Measurements from ENCODE around the gene OMP. TPM values are rescaled to one million over a fixed set of nuclear protein-coding genes. Genes with fewer than 3 reads are reported as not detected.
"Not testable (repeated sequence)": the region's sequence is repeated elsewhere in the genome, so short reads cannot be mapped to it uniquely, and the experiment has no call there.

The OMP gene
- total RNA-seq, 1 donor from 2014 or later, result not detected

DNA sequence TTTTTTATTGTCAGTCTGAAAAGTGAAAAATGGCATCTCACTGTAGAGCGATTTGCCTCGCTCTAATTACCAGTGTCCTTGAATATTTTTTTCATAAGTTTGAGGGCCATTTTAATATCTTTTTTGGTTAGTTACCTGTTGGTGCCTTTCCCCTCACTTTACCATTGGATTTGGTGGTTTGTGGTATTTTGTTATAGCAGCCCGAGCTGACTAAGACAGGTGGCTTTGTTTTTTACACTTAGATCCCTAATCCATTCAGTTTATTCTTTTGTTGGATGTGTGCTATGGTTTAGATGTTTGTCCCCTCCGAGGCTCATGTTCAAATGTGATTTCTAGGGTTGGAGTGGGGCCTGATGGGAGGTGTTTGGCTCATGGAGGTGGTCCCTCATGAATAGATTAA, 42.4 kb upstream of the OMP start:
- H3K27me3 Mint-ChIP-seq (ENCODE audit: unreplicated experiment), result peaks cover 6% of the 10 kb centered on the region
- peaks cover 8% of the 10 kb centered on the region for H3K9me3 Mint-ChIP-seq (ENCODE audit: unreplicated experiment)
- H3K4me3 Mint-ChIP-seq (ENCODE audit: unreplicated experiment), result no peak overlapping the region
- H3K4me1 Mint-ChIP-seq (ENCODE audit: low read depth, unreplicated experiment), result peaks cover under 1% of the 10 kb centered on the region
- H3K27ac Mint-ChIP-seq (ENCODE audit: unreplicated experiment), result no peak overlapping the region
- DNase-seq, result no peak
- H3K36me3 Mint-ChIP-seq (ENCODE audit: unreplicated experiment), result peaks cover 6% of the 10 kb centered on the region
- TF ChIP-seq, protein P1, sequence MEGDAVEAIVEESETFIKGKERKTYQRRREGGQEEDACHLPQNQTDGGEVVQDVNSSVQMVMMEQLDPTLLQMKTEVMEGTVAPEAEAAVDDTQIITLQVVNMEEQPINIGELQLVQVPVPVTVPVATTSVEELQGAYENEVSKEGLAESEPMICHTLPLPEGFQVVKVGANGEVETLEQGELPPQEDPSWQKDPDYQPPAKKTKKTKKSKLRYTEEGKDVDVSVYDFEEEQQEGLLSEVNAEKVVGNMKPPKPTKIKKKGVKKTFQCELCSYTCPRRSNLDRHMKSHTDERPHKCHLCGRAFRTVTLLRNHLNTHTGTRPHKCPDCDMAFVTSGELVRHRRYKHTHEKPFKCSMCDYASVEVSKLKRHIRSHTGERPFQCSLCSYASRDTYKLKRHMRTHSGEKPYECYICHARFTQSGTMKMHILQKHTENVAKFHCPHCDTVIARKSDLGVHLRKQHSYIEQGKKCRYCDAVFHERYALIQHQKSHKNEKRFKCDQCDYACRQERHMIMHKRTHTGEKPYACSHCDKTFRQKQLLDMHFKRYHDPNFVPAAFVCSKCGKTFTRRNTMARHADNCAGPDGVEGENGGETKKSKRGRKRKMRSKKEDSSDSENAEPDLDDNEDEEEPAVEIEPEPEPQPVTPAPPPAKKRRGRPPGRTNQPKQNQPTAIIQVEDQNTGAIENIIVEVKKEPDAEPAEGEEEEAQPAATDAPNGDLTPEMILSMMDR (IDR thresholded peaks at IDR 0.05; ENCODE audit: partially characterized antibody, unreplicated experiment), result no peak

DNA sequence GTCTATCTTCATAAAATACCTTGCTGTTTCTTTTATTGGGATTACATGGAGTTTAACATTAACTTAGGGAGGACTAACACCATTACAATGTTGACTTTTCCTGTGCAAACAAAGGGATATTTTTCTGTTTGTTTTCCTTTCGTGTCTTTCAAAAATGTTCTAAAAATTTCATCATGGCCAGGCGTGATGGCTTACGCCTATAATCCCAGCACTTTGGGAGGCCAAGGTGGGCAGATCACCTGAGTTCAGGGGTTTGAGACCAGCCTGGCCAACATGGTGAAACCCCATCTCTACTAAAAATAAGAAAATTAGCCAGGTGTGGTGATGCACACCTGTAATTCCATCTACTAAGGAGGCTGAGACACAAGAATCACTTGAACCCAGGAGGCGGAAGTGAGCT, 41.4 kb upstream of the OMP start:
- not testable (repeated sequence) for H3K36me3 Mint-ChIP-seq (ENCODE audit: unreplicated experiment); DNase-seq; H3K27me3 Mint-ChIP-seq (ENCODE audit: unreplicated experiment); H3K27ac Mint-ChIP-seq (ENCODE audit: unreplicated experiment); H3K4me3 Mint-ChIP-seq (ENCODE audit: unreplicated experiment); H3K4me1 Mint-ChIP-seq (ENCODE audit: low read depth, unreplicated experiment); H3K9me3 Mint-ChIP-seq (ENCODE audit: unreplicated experiment)

DNA sequence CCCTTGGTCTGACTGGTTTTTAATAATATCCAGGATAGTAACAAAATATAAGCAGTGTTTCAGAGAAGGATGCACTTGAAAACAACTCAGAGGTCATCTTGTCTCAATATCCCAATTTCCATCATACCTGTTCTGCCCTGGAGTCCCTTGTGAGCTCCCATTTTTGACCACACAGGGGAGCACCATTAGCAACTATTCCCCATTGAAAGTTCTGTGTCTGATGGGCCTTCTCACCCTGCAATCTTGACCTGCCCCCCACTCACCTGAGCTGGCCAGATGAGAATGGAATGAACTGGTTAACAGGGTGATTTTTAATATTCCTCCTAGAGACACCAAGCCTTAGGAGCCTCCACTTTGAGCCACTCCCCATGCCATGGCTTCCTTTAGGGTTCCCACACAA, 39.7 kb upstream of the OMP start:
- peaks cover 5% of the 10 kb centered on the region for H3K4me1 Mint-ChIP-seq (ENCODE audit: low read depth, unreplicated experiment)
- peaks cover 10% of the 10 kb centered on the region for H3K9me3 Mint-ChIP-seq (ENCODE audit: unreplicated experiment)
- DNase-seq, result no peak
- TF ChIP-seq, protein P1 (IDR thresholded peaks at IDR 0.05; ENCODE audit: partially characterized antibody, unreplicated experiment), result no peak
- peaks cover 6% of the 10 kb centered on the region for H3K36me3 Mint-ChIP-seq (ENCODE audit: unreplicated experiment)
- H3K27ac Mint-ChIP-seq (ENCODE audit: unreplicated experiment), result no peak overlapping the region
- H3K27me3 Mint-ChIP-seq (ENCODE audit: unreplicated experiment), result peaks cover 12% of the 10 kb centered on the region
- no peak overlapping the region for H3K4me3 Mint-ChIP-seq (ENCODE audit: unreplicated experiment)

DNA sequence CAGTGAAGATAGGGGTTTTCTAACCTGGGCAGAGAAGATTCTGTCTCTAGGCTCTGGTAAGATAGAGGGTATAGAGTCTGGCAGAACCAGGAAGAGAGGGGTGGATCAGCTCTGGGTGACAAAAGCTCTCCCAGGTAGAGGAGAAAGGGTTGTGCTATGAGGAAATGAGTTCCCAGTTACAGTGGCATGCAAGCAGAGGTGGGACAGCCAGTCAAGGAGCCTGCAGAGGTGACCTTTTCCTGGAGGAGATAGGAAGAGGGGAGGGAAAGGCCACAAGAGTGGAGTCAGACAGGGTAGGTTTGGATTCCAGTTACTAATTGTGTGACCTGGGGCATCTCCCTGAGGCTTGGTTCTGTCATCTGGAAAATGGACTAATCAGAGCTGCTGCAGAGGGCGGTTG, 39.2 kb upstream of the OMP start:
- Mint-ChIP-seq H3K4me3 (ENCODE audit: unreplicated experiment) (no peak overlapping the region), H3K4me1 (ENCODE audit: low read depth, unreplicated experiment) (peaks cover 8% of the 10 kb centered on the region), H3K27me3 (ENCODE audit: unreplicated experiment) (peaks cover 12% of the 10 kb centered on the region), H3K9me3 (ENCODE audit: unreplicated experiment) (peaks cover 10% of the 10 kb centered on the region), H3K36me3 (ENCODE audit: unreplicated experiment) (peaks cover 6% of the 10 kb centered on the region), H3K27ac (ENCODE audit: unreplicated experiment) (no peak overlapping the region)
- DNase-seq, result no peak
- TF ChIP-seq, protein P1 (IDR thresholded peaks at IDR 0.05; ENCODE audit: partially characterized antibody, unreplicated experiment), result no peak

DNA sequence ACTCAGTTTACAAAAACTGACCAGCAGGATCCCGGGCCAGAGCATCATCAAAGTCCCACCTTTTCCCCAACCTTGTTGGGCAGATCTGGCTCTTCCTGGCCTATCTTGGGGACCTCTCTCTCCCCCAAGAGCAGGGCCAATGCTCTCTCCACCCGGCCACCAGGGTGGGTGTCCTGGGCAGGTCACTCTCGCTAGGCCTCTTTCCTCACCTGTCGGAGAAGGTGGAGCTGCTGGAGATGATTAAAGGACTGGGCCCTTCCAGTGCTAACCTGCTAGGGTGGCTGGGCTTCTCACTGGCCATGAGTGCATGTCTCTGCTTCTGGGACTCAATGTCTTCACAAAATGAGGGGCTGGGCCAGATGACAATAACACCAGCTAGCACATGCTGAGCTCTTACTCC, 38.8 kb upstream of the OMP start:
- Mint-ChIP-seq H3K4me3 (ENCODE audit: unreplicated experiment) (no peak overlapping the region), H3K27me3 (ENCODE audit: unreplicated experiment) (peaks cover 12% of the 10 kb centered on the region)
- DNase-seq, result no peak

More for the DNA sequence above, 38.8 kb upstream of the OMP start:
- Mint-ChIP-seq H3K9me3 (ENCODE audit: unreplicated experiment) (peaks cover 10% of the 10 kb centered on the region), H3K27ac (ENCODE audit: unreplicated experiment) (no peak overlapping the region), H3K4me1 (ENCODE audit: low read depth, unreplicated experiment) (peaks cover 11% of the 10 kb centered on the region), H3K36me3 (ENCODE audit: unreplicated experiment) (peaks cover 6% of the 10 kb centered on the region)
- TF ChIP-seq, protein P1 (IDR thresholded peaks at IDR 0.05; ENCODE audit: partially characterized antibody, unreplicated experiment), result no peak
